Pons (tissue), 1 donor: ENCODE measurements around the gene TBC1D22A.
A peak's percentile ranks its signal among the peaks of the same experiment; 100 is the strongest.

Experiments
- DNase-seq: peaks from one replicate; pipeline ENCODE4 v3.0.0-alpha.2; 2016; ENCODE audit warnings: low spot score

The TBC1D22A gene

GRCh38 chr22:46860562-46860961 is 98.1 kb downstream of the TBC1D22A start:
- no peak for DNase-seq

- no peak for DNase-seq
These were observed 99.3 kb downstream of the TBC1D22A start for GRCh38 chr22:46861468-46862367.

GRCh38 chr22:46862418-46863324 is 100.2 kb downstream of the TBC1D22A start:
- peak; percentile 12 for DNase-seq

- DNase-seq, result no peak
These were observed 101.3 kb downstream of the TBC1D22A start for GRCh38 chr22:46863794-46864193.

- no peak for DNase-seq
These were observed 102.0 kb downstream of the TBC1D22A start for GRCh38 chr22:46864314-46865051.

- no peak for DNase-seq
These were observed 102.6 kb downstream of the TBC1D22A start for GRCh38 chr22:46865052-46865434.

GRCh38 chr22:46865642-46866041 is 103.2 kb downstream of the TBC1D22A start:
- DNase-seq, result no peak

- DNase-seq, result no peak
These were observed 104.1 kb downstream of the TBC1D22A start for GRCh38 chr22:46866591-46866990.

GRCh38 chr22:46867106-46867505 is 104.7 kb downstream of the TBC1D22A start:
- peak; percentile 14 for DNase-seq

GRCh38 chr22:46869329-46869728 is 106.9 kb downstream of the TBC1D22A start:
- DNase-seq, result no peak

GRCh38 chr22:46869831-46870441 is 107.5 kb downstream of the TBC1D22A start:
- DNase-seq, result peak; percentile 5

GRCh38 chr22:46871826-46872225 is 109.4 kb downstream of the TBC1D22A start:
- no peak for DNase-seq

- no peak for DNase-seq
These were observed 112.6 kb downstream of the TBC1D22A start for GRCh38 chr22:46875089-46875488.

GRCh38 chr22:46876357-46876934 is 114.0 kb downstream of the TBC1D22A start:
- DNase-seq, result no peak

- DNase-seq, result no peak
These were observed 115.9 kb downstream of the TBC1D22A start for GRCh38 chr22:46878191-46878948.

GRCh38 chr22:46879083-46879482 is 116.6 kb downstream of the TBC1D22A start:
- DNase-seq, result no peak

- DNase-seq, result no peak
These were observed 119.1 kb downstream of the TBC1D22A start for GRCh38 chr22:46881373-46882118.

- no peak for DNase-seq
These were observed 120.9 kb downstream of the TBC1D22A start for GRCh38 chr22:46883092-46883910.

GRCh38 chr22:46884365-46884764 is 121.9 kb downstream of the TBC1D22A start:
- no peak for DNase-seq
